Osteoblast (primary cell): Measurements from ENCODE around the gene FURIN. TPM values are rescaled to one million over a fixed set of nuclear protein-coding genes. Genes with fewer than 3 reads are reported as not detected.

ENCODE experiments used
- DNase-seq: peaks from one replicate; pipeline ENCODE4 v3.0.0; 2011; ENCODE audit warnings: low spot score, mixed read lengths; ENCODE audit not compliant: insufficient read length; ENCODE audit errors: missing footprints
- H2AFZ ChIP-seq: 2 replicates; pipeline ENCODE4 v1.6.0; 2011; ENCODE audit warnings: mild to moderate bottlenecking, low read length
- H3K27ac ChIP-seq: 2 replicates; pipeline ENCODE4 v1.5.1; 2011; ENCODE audit warnings: mild to moderate bottlenecking, low read depth, low read length, moderate library complexity
- H3K27me3 ChIP-seq: 2 replicates; pipeline ENCODE4 v1.6.0; 2012; ENCODE audit warnings: mild to moderate bottlenecking, control low read depth, inconsistent platforms, low read length, moderate library complexity; ENCODE audit not compliant: insufficient read depth
- H3K36me3 ChIP-seq: 2 replicates; pipeline ENCODE4 v1.5.1; 2011; ENCODE audit warnings: mild to moderate bottlenecking, low read length, control low read depth, moderate library complexity; ENCODE audit not compliant: insufficient read depth
- H3K4me1 ChIP-seq: 2 replicates; pipeline ENCODE4 v1.5.1; 2011; ENCODE audit warnings: mild to moderate bottlenecking, low read length, control low read depth, moderate library complexity; ENCODE audit not compliant: insufficient read depth
- H3K4me2 ChIP-seq: 2 replicates; pipeline ENCODE4 v1.6.0; 2011; ENCODE audit warnings: mild to moderate bottlenecking, low read length; ENCODE audit not compliant: insufficient read depth
- H3K4me3 ChIP-seq: fragments of 200-600 bp; sonication (generic); 3 replicates; pipeline ENCODE4 v1.5.1; 2012; ENCODE audit warnings: mild to moderate bottlenecking, low read length, inconsistent platforms; ENCODE audit not compliant: insufficient read depth
- H3K79me2 ChIP-seq: 2 replicates; pipeline ENCODE4 v1.6.0; 2012; ENCODE audit warnings: mild to moderate bottlenecking, low read length, control low read depth, inconsistent platforms; ENCODE audit not compliant: insufficient read depth
- H3K9me3 ChIP-seq: 2 replicates; pipeline ENCODE4 v1.5.1; 2011; ENCODE audit warnings: low read depth, low read length, control low read depth
- H4K20me1 ChIP-seq: 2 replicates; pipeline ENCODE4 v1.6.0; 2012; ENCODE audit warnings: mild to moderate bottlenecking, low read length, control low read depth; ENCODE audit not compliant: insufficient read depth
- CTCF ChIP-seq: IDR thresholded peaks from 2 replicates; pipeline ENCODE4 v1.5.1; 2011; ENCODE audit warnings: mild to moderate bottlenecking, low read depth, low read length, moderate library complexity; ENCODE audit errors: extremely low read depth
- total RNA-seq: library from RNA; depleted of rRNA; stranded (reverse); fragments of >200 nt; gene quantifications from 2 replicates; pipeline ENCODE4 v1.2.3, GENCODE V29; 2012

The FURIN gene
- total RNA-seq, 1 donor: 39.1 TPM

- no peaks in the 10 kb centered on the region for H3K9me3 ChIP-seq
Observed at GRCh38 chr15:90881978-90882721, 13.8 kb downstream of the FURIN start.

GRCh38 chr15:90882781-90883525 lies 14.6 kb downstream of the FURIN start:
- no peak overlapping the region for H3K4me2 ChIP-seq
- peaks cover 4% of the 10 kb centered on the region for H4K20me1 ChIP-seq
- H3K4me1 ChIP-seq: peaks cover 26% of the 10 kb centered on the region
- no peaks in the 10 kb centered on the region for H3K27me3 ChIP-seq
- no peak overlapping the region for H3K4me3 ChIP-seq
- peaks cover 43% of the 10 kb centered on the region for H3K36me3 ChIP-seq
- H3K27ac ChIP-seq: peak overlapping the region; percentile 70
- no peak overlapping the region for H2AFZ ChIP-seq
- no peaks in the 10 kb centered on the region for H3K9me3 ChIP-seq
- DNase-seq: peak; percentile 70
- no peak for TF ChIP-seq CTCF
- H3K79me2 ChIP-seq: peaks cover 7% of the 10 kb centered on the region

More at GRCh38 chr15:90881978-90882721, 13.8 kb downstream of the FURIN start:
- Histone ChIP-seq H3K79me2 (peaks cover 7% of the 10 kb centered on the region), H3K36me3 (peaks cover 47% of the 10 kb centered on the region), H3K27me3 (no peaks in the 10 kb centered on the region), H2AFZ (no peak overlapping the region), H3K4me3 (no peak overlapping the region), H3K4me2 (no peak overlapping the region), H3K27ac (no peak overlapping the region), H4K20me1 (peaks cover 4% of the 10 kb centered on the region), H3K4me1 (peaks cover 26% of the 10 kb centered on the region)
- DNase-seq: peak; percentile 45
- no peak for TF ChIP-seq CTCF

- DNase-seq: peak; percentile 89
- no peak for TF ChIP-seq CTCF
- peaks cover 7% of the 10 kb centered on the region for H3K79me2 ChIP-seq
- H3K4me1 ChIP-seq: peaks cover 26% of the 10 kb centered on the region
- H3K36me3 ChIP-seq: peaks cover 37% of the 10 kb centered on the region
- peak overlapping the region; percentile 73 for H3K4me3 ChIP-seq
- peaks cover 4% of the 10 kb centered on the region for H4K20me1 ChIP-seq
- H3K4me2 ChIP-seq: peak overlapping the region; percentile 80
- no peaks in the 10 kb centered on the region for H3K27me3 ChIP-seq
- peak overlapping the region; percentile 47 for H2AFZ ChIP-seq
- H3K27ac ChIP-seq: peak overlapping the region; percentile 70
- no peaks in the 10 kb centered on the region for H3K9me3 ChIP-seq
Observed at GRCh38 chr15:90883526-90883975, 15.2 kb downstream of the FURIN start.
